ENCODE results near the gene MCC. TPM values are rescaled to one million over a fixed set of nuclear protein-coding genes. Genes with fewer than 3 reads are reported as not detected.

The MCC gene
- total and polyA plus RNA-seq, 2 of the 4 experiments (the other 2 are of a cell fraction), result 5.0 to 20.6 TPM

GRCh38 chr5:113067635-113068344 lies 420.5 kb downstream of the MCC start:
- Histone ChIP-seq H3K9me1 (ENCODE audit: insufficient read depth, low read length) (peaks cover 22% of the 10 kb centered on the region; the same call in 1 of the 2 replicates), H3K18ac (ENCODE audit: low read depth, low read length) (peak overlapping the region; percentile 60; the same call in 1 of the 2 replicates), H3K36me3 (ENCODE audit: control insufficient read depth, insufficient read depth, low read length) (peaks cover 40% of the 10 kb centered on the region), H4K91ac (ENCODE audit: insufficient read depth, low read depth, low read length) (peak overlapping the region; percentile 87), H2BK120ac (ENCODE audit: low read depth, low read length) (peak overlapping the region; percentile 81), H2AK9ac (replicated peaks; ENCODE audit: low read depth, low read length, poor library complexity) (peak overlapping the region; percentile 8), H2AK5ac (ENCODE audit: low read depth, low read length) (peak overlapping the region; percentile 94), H3K27ac (ENCODE audit: insufficient read depth, low read length) (peak overlapping the region; percentile 45), H3K23ac (ENCODE audit: low read depth, low read length) (0 out of 2 replicates have a peak overlapping the region, but pooled peaks have one; percentile 44), H3K4ac (ENCODE audit: low read depth, low read length) (peak overlapping the region; percentile 88), H3K9ac (ENCODE audit: low read depth, low read length) (no peak overlapping the region), H2BK20ac (ENCODE audit: low read depth, low read length) (peak overlapping the region; percentile 79; the same call in 1 of the 2 replicates), H2BK5ac (ENCODE audit: low read depth, low read length, poor library complexity, severe bottlenecking) (peak overlapping the region; percentile 6), H3K4me1 (ENCODE audit: control insufficient read depth, insufficient read depth, low read length) (peaks cover 14% of the 10 kb centered on the region), H2BK15ac (ENCODE audit: low read depth, low read length) (0 out of 3 replicates have a peak overlapping the region, but pooled peaks have one; percentile 81), H2AFZ (replicated peaks; ENCODE audit: low read length, poor library complexity) (peak overlapping the region; percentile 61), H3K4me2 (ENCODE audit: low read depth, low read length) (peak overlapping the region; percentile 9; the same call in 1 of the 2 replicates), H4K20me1 (ENCODE audit: insufficient read depth, low read length) (no peaks in the 10 kb centered on the region), H4K5ac (ENCODE audit: low read depth, low read length) (no peak overlapping the region; the same call in 1 of the 2 replicates), H3K56ac (ENCODE audit: extremely low read depth, insufficient read depth, low read length) (no peak overlapping the region), H3K14ac (replicated peaks; ENCODE audit: low read depth, low read length) (peak overlapping the region; percentile 75), H3K9me3 (ENCODE audit: control insufficient read depth, insufficient read depth, low read length) (no peaks in the 10 kb centered on the region), H3K4me3 (ENCODE audit: insufficient read depth, low read depth, low read length) (no peak overlapping the region), H3K79me1 (ENCODE audit: low read depth in 1 of 2, low read length in 2 of 2) (no peaks in the 10 kb centered on the region), H4K8ac (ENCODE audit: low read depth in 2 of 2, low read length in 2 of 2) (peak overlapping the region; percentile 5 to 79; a peak in 1 of 4 replicates), H3K27me3 (ENCODE audit: control insufficient read depth, insufficient read depth, low read length) (no peaks in the 10 kb centered on the region)
- ChIA-PET POLR2A (ENCODE audit: unreplicated experiment) (interaction anchor here (0.5 kb wide), 1 partner anchor 227 kb away, joined by 15 read pairs; no protein-coding TSS in a partner anchor), CTCF (interaction anchor here (0.7 to 2.3 kb wide), 3 partner anchors 71 to 226 kb away, joined by 3 to 8 read pairs (median 3); no protein-coding TSS in a partner anchor)
- dilution Hi-C loops (cut with HindIII; ENCODE audit: low sequenced_read_pairs, unreplicated experiment) (no loop called here), intact Hi-C loops (cut with micrococcal nuclease) (loop anchor here (1.0 to 10.0 kb wide), 3 partner anchors 205 to 452 kb away; no protein-coding TSS in a partner anchor), in situ Hi-C loops (cut with MboI; ENCODE audit: low sequenced_read_pairs) (no loop called here)
- ATAC-seq (ENCODE audit: low read depth) (peak; percentile 88), DNase-seq (peak; percentile 94)
- BruUV-seq (replicated peaks), result no TSS peak
- WGBS, 2 experiments (ENCODE audit: extremely low coverage in 2 of 2, insufficient read length in 1 of 2), result 34% methylated on average over 6 of the region's 19 CpGs; no CpG with 5 or more reads in 1 of the 2 experiments
- TF ChIP-seq RCOR1 (IDR thresholded peaks at IDR 0.05; ENCODE audit: insufficient replicate concordance, low read length) (peak; percentile 95), RFX5 (IDR thresholded peaks at IDR 0.05; ENCODE audit: low read depth, low read length) (no peak), NFE2L2 (IDR thresholded peaks at IDR 0.05; ENCODE audit: low read depth, low read length) (no peak), ELK1 (IDR thresholded peaks at IDR 0.05; ENCODE audit: borderline replicate concordance, low read depth, low read length) (no peak), SMC3 (IDR thresholded peaks at IDR 0.05; ENCODE audit: low read depth, low read length) (0 out of 2 replicates have a peak, but pooled peaks have one; percentile 6), FOS (IDR thresholded peaks at IDR 0.05; ENCODE audit: low read depth, low read length) (0 out of 2 replicates have a peak, but pooled peaks have one; percentile 37), CTCF (conservative IDR thresholded peaks at IDR 0.05; ENCODE audit: low read depth, low read length) (0 out of 2 replicates have a peak, but pooled peaks have one; percentile 3), MAFK (IDR thresholded peaks at IDR 0.05; ENCODE audit: low read depth, low read length) (no peak), CEBPB (IDR thresholded peaks at IDR 0.05; ENCODE audit: low read depth, low read length) (no peak), RAD21 (IDR thresholded peaks at IDR 0.05; ENCODE audit: low read length) (peak; percentile 32; the same call in 1 of the 2 replicates), CHD1 (IDR thresholded peaks at IDR 0.05; ENCODE audit: low read depth, low read length) (no peak), POLR2A (IDR thresholded peaks at IDR 0.05; ENCODE audit: low read depth, low read length) (no peak), USF2 (IDR thresholded peaks at IDR 0.05; ENCODE audit: low read depth, low read length) (peak; percentile 70)
